Activated naive CD8-positive, alpha-beta T cell treated with anti-CD3 and anti-CD28 coated beads, Interleukin-2, amount 50 U/mL, for 24 hours (primary cell): ENCODE results near the gene TLR9.
"Not testable (repeated sequence)": the region's sequence is repeated elsewhere in the genome, so short reads cannot be mapped to it uniquely, and the experiment has no call there.

Experiments used
- ATAC-seq: fragments of 150-1000 bp; cut with Tn5 transposase; one replicate; pipeline ENCODE4 v1.10.0; 2021
- DNase-seq: peaks from one replicate; pipeline ENCODE4 v3.0.0; 2021
- H3K27ac Mint-ChIP-seq: one replicate; pipeline ENCODE4 v1.8.0; 2021; ENCODE audit warnings: mild to moderate bottlenecking, mixed read lengths
- H3K27me3 Mint-ChIP-seq: one replicate; pipeline ENCODE4 v1.8.0; 2021; ENCODE audit warnings: mixed read lengths
- H3K36me3 Mint-ChIP-seq: one replicate; pipeline ENCODE4 v1.8.0; 2021; ENCODE audit warnings: low read depth, mixed read lengths
- H3K4me1 Mint-ChIP-seq: one replicate; pipeline ENCODE4 v1.8.0; 2021; ENCODE audit warnings: mixed read lengths
- H3K4me3 Mint-ChIP-seq: one replicate; pipeline ENCODE4 v1.8.0; 2021; ENCODE audit warnings: mild to moderate bottlenecking, moderate library complexity, mixed read lengths
- H3K9me3 Mint-ChIP-seq: one replicate; pipeline ENCODE4 v1.8.0; 2021; ENCODE audit warnings: mixed read lengths

Gene TLR9

GRCh38 chr3:52225452-52226228, at the start of gene TLR9:
Gene TLR9, minus strand, starts transcription at chr3:52225645. Its CDS starts 116 bp downstream, at chr3:52225529.
- peak within 1 kb of the TSS; percentile 56 for H3K4me3 Mint-ChIP-seq
- peak within 1 kb of the TSS; percentile 68 for H3K27ac Mint-ChIP-seq
- H3K27me3 Mint-ChIP-seq, result no peaks in the 10 kb centered on the region
- no peaks in the 10 kb centered on the region for H3K9me3 Mint-ChIP-seq
- H3K4me1 Mint-ChIP-seq, result peaks cover 55% of the 10 kb centered on the region
- ATAC-seq (peak; percentile 67), DNase-seq (peak; percentile 48)
- peaks cover 9% of the 10 kb centered on the region for H3K36me3 Mint-ChIP-seq

- H3K9me3 Mint-ChIP-seq, ATAC-seq, DNase-seq, H3K27me3 Mint-ChIP-seq: not testable (repeated sequence)
- Mint-ChIP-seq H3K4me1 (peaks cover 86% of the 10 kb centered on the region), H3K27ac (peak overlapping the region; percentile 95), H3K36me3 (peaks cover 75% of the 10 kb centered on the region), H3K4me3 (peak overlapping the region; percentile 95)
Measured at GRCh38 chr3:52274781-52275180, 49.3 kb upstream of the TLR9 start.

GRCh38 chr3:52272831-52273230, 47.4 kb upstream of the TLR9 start:
- ATAC-seq, result peak; percentile 42
- H3K27me3 Mint-ChIP-seq, result no peaks in the 10 kb centered on the region
- peak overlapping the region; percentile 91 for H3K27ac Mint-ChIP-seq
- peak overlapping the region; percentile 95 for H3K4me3 Mint-ChIP-seq
- peaks cover 86% of the 10 kb centered on the region for H3K36me3 Mint-ChIP-seq
- DNase-seq, result no peak
- H3K9me3 Mint-ChIP-seq, result no peaks in the 10 kb centered on the region
- H3K4me1 Mint-ChIP-seq, result peaks cover 91% of the 10 kb centered on the region

GRCh38 chr3:52272172-52272571, 46.7 kb upstream of the TLR9 start:
- H3K27ac Mint-ChIP-seq, result peak overlapping the region; percentile 82
- not testable (repeated sequence) for DNase-seq, H3K9me3 Mint-ChIP-seq, ATAC-seq, H3K27me3 Mint-ChIP-seq
- H3K36me3 Mint-ChIP-seq, result peaks cover 86% of the 10 kb centered on the region
- H3K4me3 Mint-ChIP-seq, result peak overlapping the region; percentile 95
- H3K4me1 Mint-ChIP-seq, result peaks cover 92% of the 10 kb centered on the region

GRCh38 chr3:52270252-52270754, 44.9 kb upstream of the TLR9 start:
- Mint-ChIP-seq H3K4me1 (peaks cover 92% of the 10 kb centered on the region), H3K27me3 (no peaks in the 10 kb centered on the region), H3K4me3 (peak overlapping the region; percentile 95), H3K36me3 (peaks cover 84% of the 10 kb centered on the region), H3K9me3 (no peaks in the 10 kb centered on the region), H3K27ac (peak overlapping the region; percentile 82)
- DNase-seq, result no peak
- ATAC-seq, result no peak

GRCh38 chr3:52269776-52270175, 44.3 kb upstream of the TLR9 start:
- Mint-ChIP-seq H3K4me3 (peak overlapping the region; percentile 95), H3K4me1 (peaks cover 90% of the 10 kb centered on the region), H3K36me3 (peaks cover 83% of the 10 kb centered on the region), H3K27me3 (no peaks in the 10 kb centered on the region), H3K27ac (peak overlapping the region; percentile 82), H3K9me3 (no peaks in the 10 kb centered on the region)
- no peak for DNase-seq
- no peak for ATAC-seq

GRCh38 chr3:52268036-52268435, 42.6 kb upstream of the TLR9 start:
- Mint-ChIP-seq H3K4me3 (peak overlapping the region; percentile 30), H3K9me3 (no peaks in the 10 kb centered on the region), H3K27ac (peak overlapping the region; percentile 87), H3K4me1 (peaks cover 90% of the 10 kb centered on the region), H3K27me3 (no peaks in the 10 kb centered on the region), H3K36me3 (peaks cover 83% of the 10 kb centered on the region)
- DNase-seq, result no peak
- ATAC-seq, result peak; percentile 76

GRCh38 chr3:52265387-52265786, 39.9 kb upstream of the TLR9 start:
- Mint-ChIP-seq H3K27ac (peak overlapping the region; percentile 60), H3K9me3 (no peaks in the 10 kb centered on the region), H3K36me3 (peaks cover 85% of the 10 kb centered on the region), H3K27me3 (no peaks in the 10 kb centered on the region), H3K4me3 (no peak overlapping the region), H3K4me1 (peaks cover 86% of the 10 kb centered on the region)
- no peak for ATAC-seq
- no peak for DNase-seq

GRCh38 chr3:52262447-52262846, 37.0 kb upstream of the TLR9 start:
- Mint-ChIP-seq H3K4me1 (peaks cover 83% of the 10 kb centered on the region), H3K27ac (peak overlapping the region; percentile 60), H3K4me3 (no peak overlapping the region), H3K27me3 (no peaks in the 10 kb centered on the region), H3K36me3 (peaks cover 90% of the 10 kb centered on the region), H3K9me3 (no peaks in the 10 kb centered on the region)
- DNase-seq (no peak), ATAC-seq (no peak)

GRCh38 chr3:52259448-52259847, 34.0 kb upstream of the TLR9 start:
- H3K9me3 Mint-ChIP-seq, result no peaks in the 10 kb centered on the region
- ATAC-seq (no peak), DNase-seq (no peak)
- H3K27me3 Mint-ChIP-seq, result no peaks in the 10 kb centered on the region
- H3K27ac Mint-ChIP-seq, result peak overlapping the region; percentile 34
- peaks cover 90% of the 10 kb centered on the region for H3K36me3 Mint-ChIP-seq
- no peak overlapping the region for H3K4me3 Mint-ChIP-seq
- peaks cover 90% of the 10 kb centered on the region for H3K4me1 Mint-ChIP-seq

- H3K36me3 Mint-ChIP-seq, result peaks cover 89% of the 10 kb centered on the region
- H3K9me3 Mint-ChIP-seq, result no peaks in the 10 kb centered on the region
- H3K4me3 Mint-ChIP-seq, result no peak overlapping the region
- peaks cover 90% of the 10 kb centered on the region for H3K4me1 Mint-ChIP-seq
- H3K27me3 Mint-ChIP-seq, result no peaks in the 10 kb centered on the region
- DNase-seq (no peak), ATAC-seq (no peak)
- peak overlapping the region; percentile 34 for H3K27ac Mint-ChIP-seq
Measured at GRCh38 chr3:52259035-52259434, 33.6 kb upstream of the TLR9 start.

GRCh38 chr3:52257911-52258310, 32.5 kb upstream of the TLR9 start:
- Mint-ChIP-seq H3K36me3 (peaks cover 84% of the 10 kb centered on the region), H3K4me3 (no peak overlapping the region), H3K9me3 (no peaks in the 10 kb centered on the region), H3K27ac (peak overlapping the region; percentile 34), H3K4me1 (peaks cover 90% of the 10 kb centered on the region), H3K27me3 (peaks cover 3% of the 10 kb centered on the region)
- DNase-seq (no peak), ATAC-seq (no peak)

- Mint-ChIP-seq H3K36me3 (peaks cover 80% of the 10 kb centered on the region), H3K27ac (peak overlapping the region; percentile 66), H3K4me1 (peaks cover 90% of the 10 kb centered on the region), H3K27me3 (peaks cover 3% of the 10 kb centered on the region), H3K4me3 (no peak overlapping the region), H3K9me3 (no peaks in the 10 kb centered on the region)
- DNase-seq, result no peak
- no peak for ATAC-seq
Measured at GRCh38 chr3:52256622-52257021, 31.2 kb upstream of the TLR9 start.

GRCh38 chr3:52256159-52256558, 30.7 kb upstream of the TLR9 start:
- no peak for ATAC-seq
- Mint-ChIP-seq H3K4me3 (no peak overlapping the region), H3K9me3 (no peaks in the 10 kb centered on the region), H3K36me3 (peaks cover 75% of the 10 kb centered on the region), H3K27me3 (peaks cover 3% of the 10 kb centered on the region), H3K27ac (peak overlapping the region; percentile 66), H3K4me1 (peaks cover 88% of the 10 kb centered on the region)
- no peak for DNase-seq

GRCh38 chr3:52254608-52255007, 29.2 kb upstream of the TLR9 start:
- peaks cover 89% of the 10 kb centered on the region for H3K4me1 Mint-ChIP-seq
- DNase-seq (no peak), ATAC-seq (no peak)
- no peaks in the 10 kb centered on the region for H3K9me3 Mint-ChIP-seq
- H3K36me3 Mint-ChIP-seq, result peaks cover 72% of the 10 kb centered on the region
- H3K4me3 Mint-ChIP-seq, result no peak overlapping the region
- peaks cover 3% of the 10 kb centered on the region for H3K27me3 Mint-ChIP-seq
- peak overlapping the region; percentile 98 for H3K27ac Mint-ChIP-seq
